C4-2B (cell line): ENCODE measurements around the gene COL12A1.

ENCODE experiments used
- H3K27ac ChIP-seq: fragments of 450-650 bp; 2 replicates; pipeline ENCODE4 v1.5.1; 2017
- ZFX ChIP-seq: fragments of 450-650 bp; IDR thresholded peaks from 2 replicates; pipeline ENCODE4 v1.6.1; 2017
- TF ChIP-seq, protein P1 (sequence below): fragments of 450-650 bp; conservative IDR thresholded peaks from 2 replicates; pipeline ENCODE4 v1.5.1; 2017; ENCODE audit warnings: mild to moderate bottlenecking

The COL12A1 gene

DNA sequence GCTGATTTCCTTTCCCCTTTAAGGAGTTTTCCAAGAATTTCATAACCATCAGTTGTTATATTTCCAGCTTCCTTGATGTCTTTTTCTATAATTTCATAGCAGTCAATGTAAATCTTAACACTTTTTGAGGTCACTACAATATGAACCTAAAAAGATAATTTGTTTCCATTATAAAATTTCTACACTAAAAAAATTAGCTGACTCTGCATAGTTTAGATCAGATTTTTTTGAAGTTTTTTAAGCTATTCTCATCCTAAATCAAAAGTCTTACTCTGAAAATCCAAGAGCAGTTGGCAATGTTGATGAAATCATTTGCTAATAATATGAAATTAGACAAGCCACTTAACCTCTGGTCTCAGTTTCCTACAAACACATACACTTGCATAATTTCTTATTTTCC, 96.8 kb downstream of the COL12A1 start:
- TF ChIP-seq ZFX = no peak
- TF ChIP-seq, protein P1, sequence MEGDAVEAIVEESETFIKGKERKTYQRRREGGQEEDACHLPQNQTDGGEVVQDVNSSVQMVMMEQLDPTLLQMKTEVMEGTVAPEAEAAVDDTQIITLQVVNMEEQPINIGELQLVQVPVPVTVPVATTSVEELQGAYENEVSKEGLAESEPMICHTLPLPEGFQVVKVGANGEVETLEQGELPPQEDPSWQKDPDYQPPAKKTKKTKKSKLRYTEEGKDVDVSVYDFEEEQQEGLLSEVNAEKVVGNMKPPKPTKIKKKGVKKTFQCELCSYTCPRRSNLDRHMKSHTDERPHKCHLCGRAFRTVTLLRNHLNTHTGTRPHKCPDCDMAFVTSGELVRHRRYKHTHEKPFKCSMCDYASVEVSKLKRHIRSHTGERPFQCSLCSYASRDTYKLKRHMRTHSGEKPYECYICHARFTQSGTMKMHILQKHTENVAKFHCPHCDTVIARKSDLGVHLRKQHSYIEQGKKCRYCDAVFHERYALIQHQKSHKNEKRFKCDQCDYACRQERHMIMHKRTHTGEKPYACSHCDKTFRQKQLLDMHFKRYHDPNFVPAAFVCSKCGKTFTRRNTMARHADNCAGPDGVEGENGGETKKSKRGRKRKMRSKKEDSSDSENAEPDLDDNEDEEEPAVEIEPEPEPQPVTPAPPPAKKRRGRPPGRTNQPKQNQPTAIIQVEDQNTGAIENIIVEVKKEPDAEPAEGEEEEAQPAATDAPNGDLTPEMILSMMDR = no peak
- H3K27ac ChIP-seq = no peak overlapping the region

GRCh38 chr6:75108333-75108974, 97.4 kb downstream of the COL12A1 start:
- TF ChIP-seq ZFX = no peak
- TF ChIP-seq, protein P1 = no peak
- H3K27ac ChIP-seq = no peak overlapping the region

GRCh38 chr6:75107913-75108312, 97.9 kb downstream of the COL12A1 start:
- H3K27ac ChIP-seq = no peak overlapping the region
- TF ChIP-seq, protein P1 = no peak
- TF ChIP-seq ZFX = no peak

DNA sequence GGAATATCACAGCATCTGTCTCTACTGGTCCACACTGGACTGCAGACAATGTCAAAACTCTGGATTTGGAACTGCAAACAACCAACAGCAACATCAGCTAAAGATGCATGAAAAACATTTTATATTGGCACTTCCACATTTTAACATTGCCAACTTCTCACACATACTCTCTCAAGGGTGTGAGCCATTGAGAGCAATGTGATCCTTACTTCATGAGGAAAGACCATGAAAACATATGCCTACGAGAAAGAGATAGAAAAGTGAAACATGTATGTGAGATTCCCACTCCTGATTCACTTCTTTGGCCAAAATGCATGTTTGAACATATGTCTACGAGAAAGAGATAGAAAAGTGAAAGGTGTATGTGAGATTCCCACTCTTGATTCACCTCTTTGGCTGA, 99.4 kb downstream of the COL12A1 start:
- H3K27ac ChIP-seq = no peak overlapping the region
- TF ChIP-seq, protein P1 = no peak
- no peak for TF ChIP-seq ZFX

DNA sequence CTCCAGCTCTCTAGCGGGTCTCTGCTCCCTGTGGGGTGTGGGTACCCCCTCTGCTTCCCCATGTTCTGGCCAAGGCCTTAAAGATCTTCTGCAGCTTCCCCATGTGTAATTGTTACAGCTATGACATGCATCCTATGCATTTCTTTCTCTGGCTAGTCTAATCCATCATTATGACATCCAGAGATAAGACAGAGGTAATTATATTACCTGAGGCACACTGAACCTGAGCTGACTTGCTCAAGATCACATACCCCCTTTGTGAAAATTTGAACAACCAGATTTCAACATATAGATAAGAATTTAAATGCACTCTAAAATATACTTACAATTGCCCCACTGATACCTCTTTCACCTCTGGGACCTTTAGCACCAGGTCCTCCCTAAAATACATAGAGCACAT, 102.4 kb downstream of the COL12A1 start:
- H3K27ac ChIP-seq = no peak overlapping the region
- TF ChIP-seq, protein P1 = no peak
- no peak for TF ChIP-seq ZFX

GRCh38 chr6:75102301-75102700, 103.6 kb downstream of the COL12A1 start:
- no peak for TF ChIP-seq ZFX
- TF ChIP-seq, protein P1 = no peak
- H3K27ac ChIP-seq = no peak overlapping the region

DNA sequence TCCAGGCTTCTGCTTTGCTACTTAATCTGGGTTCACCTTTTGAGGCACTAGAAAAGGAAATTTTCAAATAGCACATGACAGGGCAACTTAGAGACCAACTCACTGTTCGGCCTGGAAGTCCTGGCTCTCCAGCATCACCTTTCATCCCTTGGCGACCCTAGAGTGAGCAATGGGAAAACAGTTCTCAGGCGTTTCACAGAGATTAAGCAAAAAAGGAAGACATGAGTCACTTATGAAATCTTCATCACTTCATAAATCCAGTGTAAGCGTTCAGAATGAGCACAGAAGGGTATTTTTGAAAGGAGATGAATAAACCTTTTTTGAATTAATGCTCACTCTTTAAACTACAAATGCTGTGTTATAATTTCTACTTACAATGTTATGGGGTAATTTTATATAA, 104.0 kb downstream of the COL12A1 start:
- TF ChIP-seq, protein P1 = no peak
- no peak for TF ChIP-seq ZFX
- no peak overlapping the region for H3K27ac ChIP-seq
